ENCODE measurements around the gene RIPK3.
"Not testable (repeated sequence)": the region's sequence is repeated elsewhere in the genome, so short reads cannot be mapped to it uniquely, and the experiment has no call there.

RIPK3 gene

DNA sequence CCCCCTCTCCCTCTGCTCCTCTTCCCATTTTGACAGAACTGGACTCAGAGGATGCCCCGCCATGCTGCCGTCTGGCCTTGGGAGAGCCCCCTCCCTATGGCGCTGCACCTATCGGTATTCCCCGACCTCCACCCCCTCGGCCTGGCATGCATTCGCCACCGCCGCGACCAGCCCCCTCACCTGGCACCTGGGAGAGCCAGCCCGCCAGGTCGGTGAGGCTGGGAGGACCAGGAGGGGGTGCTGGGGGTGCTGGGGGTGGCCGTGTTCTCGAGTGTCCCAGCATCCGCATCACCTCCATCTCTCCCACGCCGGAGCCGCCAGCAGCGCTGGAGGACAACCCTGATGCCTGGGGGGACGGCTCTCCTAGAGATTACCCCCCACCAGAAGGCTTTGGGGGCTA, 29.7 kb upstream of the RIPK3 start:
- no peak for DNase-seq

DNA sequence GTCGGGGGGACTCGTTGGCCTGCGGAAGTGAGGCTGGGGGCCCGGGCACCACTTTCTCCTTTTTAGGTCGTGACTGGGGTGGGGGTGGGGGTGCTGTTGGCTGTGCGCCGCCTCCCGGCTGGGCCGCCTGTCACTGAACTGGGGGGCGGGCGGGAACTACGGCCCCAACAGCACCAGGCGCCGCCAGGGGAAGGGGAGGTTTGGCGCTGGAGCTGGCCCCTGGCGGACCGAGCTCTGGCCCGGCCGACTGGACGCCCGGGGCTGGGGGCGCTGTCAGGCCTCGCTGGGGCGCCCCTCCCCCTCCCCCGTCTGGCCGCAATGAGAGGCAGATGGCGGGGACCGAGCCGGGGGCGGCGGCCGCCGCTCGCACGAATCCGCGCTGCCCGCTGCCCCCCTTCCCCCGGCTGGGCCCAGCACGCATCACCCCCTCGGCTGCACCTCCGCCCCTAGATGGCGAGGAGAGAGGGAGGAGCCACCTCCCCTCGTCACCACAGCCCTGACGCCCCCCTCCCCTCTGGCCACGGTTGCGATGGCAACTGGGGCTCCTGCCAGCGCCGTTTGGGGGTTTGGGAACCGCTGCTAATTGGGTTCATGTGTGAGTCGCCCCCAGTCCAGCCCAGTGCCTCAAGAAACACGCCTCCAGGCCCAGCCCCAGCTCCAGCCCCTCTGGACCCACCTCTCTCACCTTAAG, 28.9 kb upstream of the RIPK3 start:
- DNase-seq: peak; percentile 89

DNA sequence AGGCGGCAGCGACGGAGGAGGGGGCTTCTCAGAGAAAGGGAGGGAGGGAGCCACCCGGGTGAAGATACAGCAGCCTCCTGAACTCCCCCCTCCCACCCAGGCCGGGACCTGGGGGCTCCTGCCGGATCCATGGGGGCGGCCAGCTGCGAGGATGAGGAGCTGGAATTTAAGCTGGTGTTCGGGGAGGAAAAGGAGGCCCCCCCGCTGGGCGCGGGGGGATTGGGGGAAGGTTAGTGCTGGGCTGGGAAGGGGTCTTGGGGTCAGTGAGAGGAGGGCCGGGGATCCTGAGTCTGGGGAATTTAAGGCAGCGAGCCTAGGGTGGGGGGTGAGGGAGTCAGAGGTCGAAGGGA, 28.4 kb upstream of the RIPK3 start:
- DNase-seq: no peak

DNA sequence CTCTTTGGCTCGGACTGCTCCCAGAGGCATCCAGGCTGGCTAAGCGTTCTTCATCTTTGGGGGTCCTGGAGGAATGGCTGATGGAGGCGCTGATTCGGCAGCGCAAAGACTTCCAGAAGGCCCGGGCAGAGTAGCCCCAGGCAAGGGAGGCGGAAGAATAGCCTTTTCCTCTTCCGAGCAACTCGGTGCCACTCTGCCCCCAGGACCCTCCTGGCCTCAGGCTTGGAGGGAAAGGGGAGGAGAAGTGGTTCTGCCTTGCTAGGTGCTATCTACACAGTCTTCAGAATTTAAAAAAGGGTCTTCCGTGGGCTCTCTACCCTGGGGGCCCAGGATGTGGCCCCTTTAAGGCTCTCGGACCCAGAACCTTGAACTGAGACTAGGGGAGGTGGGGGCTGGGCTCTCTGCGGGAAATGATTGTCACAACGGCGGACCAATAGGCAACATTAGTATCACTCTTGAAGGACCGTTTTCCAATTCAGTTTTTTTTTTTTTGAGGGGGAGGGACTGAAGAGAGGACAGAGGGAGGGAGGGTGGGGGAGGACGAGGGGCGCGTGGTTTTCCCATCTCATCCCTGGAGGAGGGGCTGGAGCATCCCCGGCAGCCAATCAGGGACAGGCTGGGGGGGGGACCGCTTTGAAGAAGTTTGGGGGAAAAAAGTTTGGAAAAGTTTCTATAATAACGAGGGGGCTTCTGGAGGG, 27.9 kb upstream of the RIPK3 start, which contains the start of gene NFATC4:
TSS of gene NFATC4 (plus strand) at position 671 of the 698 bp plus-strand sequence. CDS start 157 bp downstream, outside the sequence.
- peak; percentile 96 for DNase-seq

DNA sequence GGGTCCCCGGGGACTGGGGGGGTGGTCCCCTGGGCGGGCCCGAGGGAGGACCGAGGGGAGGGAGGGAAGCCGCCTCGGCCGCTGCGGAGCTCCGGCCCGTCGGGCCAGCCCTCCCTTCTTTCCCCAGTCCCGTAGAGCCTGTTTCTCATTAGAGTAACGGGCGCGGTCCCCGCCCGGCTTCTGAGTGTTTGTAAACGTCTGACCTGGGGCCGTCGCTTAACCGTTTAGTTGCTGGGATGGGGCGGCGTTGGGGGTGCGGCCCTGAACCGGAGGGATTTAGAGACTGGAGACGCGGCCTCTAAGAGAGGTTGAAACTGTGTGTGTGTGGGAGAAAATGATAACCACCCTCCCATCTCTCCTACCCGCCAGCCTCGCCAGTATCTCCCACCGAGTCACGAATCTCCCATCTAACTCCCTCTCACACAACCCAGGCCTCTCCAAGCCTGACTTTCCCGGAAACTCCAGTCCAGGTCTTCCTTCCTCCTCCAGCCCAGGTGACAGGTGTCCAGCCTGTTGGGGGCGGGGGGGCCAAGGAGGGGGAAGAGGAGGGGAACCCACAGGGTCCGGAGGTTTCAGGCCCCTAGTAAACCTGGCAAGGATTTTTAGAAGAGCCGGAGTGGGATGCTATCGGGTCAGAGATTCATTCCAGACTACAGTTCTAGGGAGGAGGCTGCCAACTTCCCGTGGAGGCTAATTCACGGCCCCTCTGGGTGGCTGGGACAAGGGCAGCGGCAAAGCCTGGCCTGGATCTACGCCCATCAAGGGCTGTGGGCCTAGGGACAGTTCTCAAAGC, 27.1 kb upstream of the RIPK3 start:
- DNase-seq: peak; percentile 99

DNA sequence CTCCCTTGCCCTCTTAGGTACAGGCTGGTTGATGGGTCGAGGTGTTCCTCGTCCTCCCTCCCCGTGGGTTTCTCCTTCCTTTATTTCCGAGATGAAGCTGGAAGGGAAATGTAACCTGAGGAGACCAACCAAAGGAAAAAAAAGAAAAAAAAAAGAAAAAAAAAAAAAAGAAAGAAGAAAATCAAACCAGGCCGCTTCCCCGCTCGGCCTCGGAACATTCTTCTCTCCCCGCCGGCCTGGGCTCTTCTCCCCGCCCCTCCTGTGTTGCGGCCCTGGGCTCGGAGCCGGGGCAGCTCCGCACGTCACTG, 26.6 kb upstream of the RIPK3 start:
- no peak for DNase-seq

DNA sequence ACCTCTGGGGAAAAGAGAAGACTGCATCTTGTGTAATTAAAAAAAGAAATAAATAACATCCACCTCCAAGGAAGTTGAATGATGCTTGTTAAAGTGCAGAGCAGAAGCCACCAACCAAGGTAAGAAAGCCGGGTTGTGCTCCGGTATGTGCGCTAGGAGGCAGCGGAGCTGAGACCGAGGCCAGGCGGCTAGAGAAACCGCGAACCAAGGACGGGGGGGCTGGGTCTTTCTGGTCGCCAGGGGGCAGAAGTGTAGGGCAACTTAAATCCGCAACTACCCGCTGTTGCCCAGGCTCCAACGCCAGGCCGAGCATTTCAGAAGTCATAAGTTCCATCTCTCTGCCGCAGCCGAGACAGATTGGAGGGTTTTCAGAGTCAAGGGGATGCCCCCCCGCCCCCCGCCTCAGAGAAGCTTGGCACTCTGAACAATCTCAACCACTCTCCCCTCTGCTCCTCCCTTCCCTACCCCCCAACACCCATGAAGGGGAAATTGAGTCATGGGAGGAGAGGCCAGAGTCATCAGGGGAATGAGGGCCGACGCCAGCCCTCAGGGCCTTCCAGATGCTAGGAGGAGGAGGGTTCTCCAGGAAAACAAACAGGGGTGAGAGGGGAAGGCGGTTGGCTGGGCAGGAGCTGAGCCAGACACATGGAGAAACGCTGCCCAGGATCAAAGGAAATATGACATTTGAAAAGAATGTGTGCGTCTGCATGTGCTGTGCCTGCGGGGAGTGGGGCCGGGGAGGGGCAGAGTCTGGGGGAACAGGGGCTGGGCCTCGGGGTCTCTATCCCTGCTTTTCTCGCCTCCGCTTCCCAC, 26.0 kb upstream of the RIPK3 start:
- peak; percentile 94 for DNase-seq

DNA sequence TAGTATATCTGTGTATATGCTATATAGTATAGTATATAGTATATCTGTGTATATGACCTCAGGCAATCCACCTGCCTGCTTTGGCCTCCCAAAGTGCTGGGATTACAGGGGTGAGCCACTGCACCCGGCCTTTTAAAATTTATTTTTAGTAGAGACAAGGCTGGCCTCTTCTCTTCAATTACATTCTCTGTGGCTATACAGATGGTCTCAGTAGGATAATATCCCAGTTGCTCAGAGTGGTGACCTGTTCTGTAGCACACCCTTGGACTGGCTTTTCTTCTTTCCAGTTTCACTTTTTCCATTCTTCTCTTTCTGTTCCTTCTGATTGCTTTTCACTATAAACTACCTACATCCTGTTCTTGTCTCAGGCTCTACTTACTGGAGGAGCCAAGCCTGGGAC, 25.1 kb upstream of the RIPK3 start:
- no peak for DNase-seq

DNA sequence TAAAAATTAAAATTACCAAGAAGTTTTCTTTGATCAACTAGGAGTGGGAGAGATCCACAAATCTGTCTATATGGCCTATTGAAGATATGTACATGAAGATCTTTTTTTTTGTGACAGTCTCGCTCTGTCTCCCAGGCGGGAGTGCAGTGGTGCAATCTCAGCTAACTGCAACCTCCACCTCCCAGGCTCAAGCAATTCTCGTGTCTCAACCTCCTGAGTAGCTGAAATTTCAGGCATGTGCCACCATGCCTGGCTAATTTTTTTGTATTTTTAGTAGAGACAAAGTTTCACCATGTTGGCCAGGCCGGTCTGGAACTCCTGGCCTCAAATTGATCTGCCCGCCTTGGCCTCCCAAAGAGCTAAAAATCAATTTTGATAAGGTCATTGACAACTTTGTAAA, 23.6 kb upstream of the RIPK3 start:
- no peak for DNase-seq

DNA sequence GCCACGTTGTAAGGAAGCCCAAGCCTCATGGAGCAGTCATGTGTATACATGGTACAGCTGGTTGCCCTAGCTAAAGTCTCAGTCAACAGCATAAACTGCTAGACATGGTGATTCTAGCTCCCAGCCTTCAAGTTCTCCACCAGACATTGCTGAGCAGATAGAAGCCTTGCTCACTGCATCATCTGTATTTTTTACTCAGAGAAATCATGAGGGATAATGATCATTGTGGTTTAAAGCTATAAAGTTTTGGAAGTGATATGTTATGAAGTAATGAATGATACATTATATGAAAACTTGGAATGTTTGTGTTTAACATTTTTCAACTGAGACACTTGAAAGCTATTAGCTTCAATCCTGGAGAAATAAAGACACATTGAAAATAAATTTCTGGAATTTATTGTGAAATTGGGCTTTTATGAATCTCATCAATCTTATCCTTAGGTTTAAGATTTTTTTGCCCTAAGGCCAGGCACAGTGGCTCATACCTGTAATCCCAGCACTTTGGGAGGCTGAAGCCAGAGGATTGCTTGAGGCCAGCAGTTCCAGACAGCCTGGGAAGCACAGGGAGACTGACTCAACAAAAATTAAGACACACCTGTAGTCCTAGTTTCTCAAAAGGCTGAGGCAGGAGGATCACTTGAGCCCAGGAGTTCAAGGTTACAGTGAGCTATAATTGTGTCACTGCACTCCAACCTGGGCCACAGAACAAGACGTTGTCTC, 22.6 kb upstream of the RIPK3 start:
- DNase-seq: no peak

DNA sequence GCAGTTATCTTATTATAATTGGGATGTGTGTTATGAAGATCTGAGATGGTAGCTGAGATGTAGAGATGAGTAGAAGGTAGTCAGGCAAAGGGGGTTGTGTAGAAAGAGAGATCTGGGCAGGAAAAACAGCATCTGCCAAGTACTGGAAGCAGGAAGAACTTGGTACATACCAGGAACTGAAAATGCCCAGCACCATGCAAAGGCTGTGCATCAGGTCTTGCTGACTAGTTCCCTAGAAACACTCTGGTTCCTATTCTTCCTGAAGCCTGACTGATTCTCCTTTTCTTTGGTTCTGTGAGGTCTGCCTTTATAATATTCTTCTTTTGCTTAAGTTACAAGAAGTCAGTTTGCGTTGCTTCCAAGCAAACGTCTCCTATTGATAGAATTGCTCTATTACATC, 21.5 kb upstream of the RIPK3 start:
- no peak for DNase-seq

DNA sequence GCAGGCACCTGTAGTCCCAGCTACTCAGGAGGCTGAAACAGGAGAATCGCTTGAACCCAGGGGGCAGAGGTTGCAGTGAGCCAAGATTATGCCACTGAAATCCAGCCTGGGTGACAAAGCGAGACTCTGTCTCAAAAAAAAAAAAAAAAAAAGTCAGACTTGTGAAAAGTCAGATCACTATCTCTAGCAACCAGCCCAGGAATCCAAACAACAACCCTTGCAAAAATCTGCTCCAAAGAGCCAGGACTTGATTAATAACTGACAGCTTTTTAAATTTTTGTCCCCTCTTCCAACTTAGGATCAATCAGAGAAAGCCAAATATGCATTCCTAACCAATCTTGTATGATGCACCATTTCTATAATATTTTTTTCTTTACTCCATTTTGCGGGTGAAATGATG, 20.5 kb upstream of the RIPK3 start:
- no peak for DNase-seq

DNA sequence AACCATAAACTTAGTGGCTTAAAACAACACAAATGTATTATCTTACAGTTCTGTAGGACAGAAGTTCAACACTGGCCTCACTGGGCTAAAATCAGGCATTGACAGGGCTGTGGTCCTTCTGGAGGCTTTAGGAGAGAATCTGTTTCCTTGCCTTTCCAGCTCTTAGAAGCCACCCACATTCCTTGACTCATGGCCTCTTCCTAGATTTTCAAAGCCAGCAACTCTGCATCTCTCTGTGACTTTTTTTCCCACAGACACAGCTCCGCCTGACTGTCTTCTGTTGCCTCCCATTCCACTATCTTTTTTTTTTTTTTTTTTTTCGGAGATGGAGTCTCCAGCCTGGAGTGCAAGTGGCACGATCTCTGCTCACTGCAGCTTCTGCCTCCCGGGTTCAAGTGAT, 16.4 kb upstream of the RIPK3 start:
- DNase-seq: no peak

DNA sequence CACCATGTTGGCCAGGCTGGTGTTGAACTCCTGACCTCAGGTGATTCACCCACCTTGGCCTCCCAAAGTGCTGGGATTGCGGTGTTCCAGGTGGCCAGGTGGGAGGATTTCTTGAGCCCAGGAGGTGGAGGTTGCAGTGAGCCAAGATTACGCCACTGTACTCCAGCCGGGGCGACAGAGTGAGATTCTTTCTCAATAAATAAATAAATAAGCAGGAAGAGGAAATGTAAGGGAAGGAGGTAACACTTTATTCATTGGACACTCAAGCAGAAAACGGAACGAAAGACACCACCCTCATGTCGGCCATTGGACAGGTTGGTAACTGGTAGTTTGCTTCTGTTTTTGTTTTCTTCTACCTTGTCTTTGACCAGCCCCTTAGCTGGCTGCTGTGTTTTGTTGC, 15.2 kb upstream of the RIPK3 start:
- no peak for DNase-seq

DNA sequence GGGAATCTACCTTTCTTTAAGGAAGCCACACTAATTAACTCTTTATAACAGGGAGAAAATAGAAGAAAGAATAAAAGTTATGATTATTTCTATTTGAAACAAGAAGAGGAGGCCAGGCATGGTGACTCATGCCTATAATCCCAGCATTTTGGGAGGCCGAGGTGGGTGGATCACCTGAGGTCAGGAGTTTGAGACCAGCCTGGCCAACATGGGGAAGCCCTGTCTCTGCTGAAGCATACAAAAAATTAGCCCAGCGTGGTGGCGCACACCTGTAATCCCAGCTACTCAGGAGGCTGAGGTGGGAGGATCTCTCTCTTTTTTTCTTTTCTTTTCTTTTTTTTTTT, 14.7 kb upstream of the RIPK3 start:
- not testable (repeated sequence) for DNase-seq

DNA sequence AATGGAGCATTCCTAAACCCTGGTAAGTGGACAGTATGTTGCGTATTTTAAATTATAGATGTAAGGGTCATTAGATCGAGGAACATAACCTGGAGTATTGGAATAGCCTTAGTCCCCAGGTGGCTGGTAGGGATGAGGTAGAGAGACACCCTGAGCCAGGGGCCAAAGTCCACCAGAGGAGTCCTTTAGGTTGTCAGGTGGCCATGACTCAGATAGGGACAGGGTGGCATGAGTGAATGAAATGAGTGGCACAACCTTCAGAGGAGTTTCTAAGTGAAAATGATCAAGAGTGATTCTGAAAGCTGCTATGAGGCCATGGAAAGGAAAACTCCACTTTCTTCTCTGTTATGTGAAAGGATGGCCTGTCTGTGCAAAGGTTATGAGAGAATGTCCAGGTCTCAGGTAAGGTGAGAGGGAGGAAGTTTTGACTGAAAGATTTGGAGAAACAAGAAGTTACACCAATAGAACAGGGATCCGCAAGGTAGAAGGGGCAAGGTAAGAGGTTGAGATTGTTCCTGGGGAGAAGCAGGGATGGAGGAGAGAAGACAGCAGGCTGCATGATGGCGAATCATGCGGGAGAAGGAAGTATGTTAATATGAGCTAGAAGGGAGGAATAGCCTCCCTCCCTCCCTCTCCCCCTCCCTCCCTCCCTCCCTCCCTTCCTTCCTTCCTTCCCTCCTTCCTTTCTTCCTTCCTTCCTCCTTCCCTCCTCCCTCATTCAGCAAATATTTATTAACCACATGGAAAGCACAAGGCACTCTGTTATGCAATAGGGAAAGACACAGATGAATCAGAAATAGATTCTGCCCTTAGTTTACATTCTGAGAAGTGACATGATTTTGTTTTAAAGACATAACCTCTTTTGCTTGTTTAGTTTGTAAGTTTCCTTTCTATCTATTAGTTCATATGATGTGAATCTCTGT, 14.0 kb upstream of the RIPK3 start:
- no peak for DNase-seq

DNA sequence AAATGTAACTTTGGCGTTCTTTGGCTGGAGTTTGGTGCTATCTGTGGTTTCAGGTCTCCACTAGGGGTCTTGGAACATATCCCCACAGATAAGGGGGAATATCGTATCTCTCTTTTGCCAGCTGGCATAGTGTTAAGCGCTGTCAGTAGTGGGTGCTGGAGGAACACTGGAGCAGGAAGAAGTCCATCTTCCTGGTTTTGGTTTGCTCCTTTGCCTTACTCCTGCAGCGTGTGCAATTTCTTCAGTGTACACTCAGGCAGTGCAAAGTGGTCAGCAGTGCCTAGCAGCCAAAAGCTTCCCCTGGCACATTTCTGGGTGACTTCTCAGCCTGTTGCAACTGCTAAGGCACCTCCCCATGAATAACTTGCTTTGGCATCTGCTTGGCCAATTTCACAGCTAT, 11.7 kb upstream of the RIPK3 start:
- peak; percentile 29 for DNase-seq

DNA sequence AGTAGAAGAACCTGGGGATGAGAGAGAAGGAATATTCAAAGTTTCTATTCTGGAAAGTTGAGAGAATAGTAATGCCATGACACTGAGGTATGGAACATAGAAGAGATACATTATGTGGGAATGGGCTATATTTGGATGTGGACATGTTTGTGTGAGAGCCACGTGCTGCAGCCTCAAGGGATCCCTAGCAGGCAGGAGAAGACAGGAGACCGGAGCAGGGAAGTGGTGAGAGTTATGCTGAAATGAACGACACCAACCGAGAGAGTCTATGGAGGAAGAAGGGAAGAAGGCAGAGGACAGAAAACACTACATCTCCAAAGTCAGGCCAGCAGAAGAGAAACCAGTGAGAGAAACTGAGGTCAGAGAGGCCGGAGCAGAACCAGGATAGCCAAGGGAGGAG, 10.0 kb upstream of the RIPK3 start:
- no peak for DNase-seq

DNA sequence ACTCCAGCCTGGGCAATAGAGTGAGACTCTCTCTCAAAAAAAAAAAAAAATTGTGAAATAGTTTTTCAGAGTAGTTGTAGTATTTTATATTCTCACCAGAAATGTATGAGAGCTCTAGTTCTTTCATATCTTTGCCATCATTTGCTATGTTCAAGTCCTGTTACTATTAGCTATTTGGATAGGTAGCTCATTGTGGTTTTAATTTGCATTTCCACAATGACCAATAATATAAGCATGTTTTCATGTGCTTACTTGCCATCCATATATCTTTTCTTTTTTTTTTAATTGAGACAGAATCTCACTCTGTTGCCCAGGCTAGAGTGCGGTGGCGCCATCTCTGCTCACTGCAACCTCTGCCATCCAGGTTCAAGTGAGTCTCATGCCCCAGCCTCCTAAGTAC, 8.4 kb upstream of the RIPK3 start:
- no peak for DNase-seq

DNA sequence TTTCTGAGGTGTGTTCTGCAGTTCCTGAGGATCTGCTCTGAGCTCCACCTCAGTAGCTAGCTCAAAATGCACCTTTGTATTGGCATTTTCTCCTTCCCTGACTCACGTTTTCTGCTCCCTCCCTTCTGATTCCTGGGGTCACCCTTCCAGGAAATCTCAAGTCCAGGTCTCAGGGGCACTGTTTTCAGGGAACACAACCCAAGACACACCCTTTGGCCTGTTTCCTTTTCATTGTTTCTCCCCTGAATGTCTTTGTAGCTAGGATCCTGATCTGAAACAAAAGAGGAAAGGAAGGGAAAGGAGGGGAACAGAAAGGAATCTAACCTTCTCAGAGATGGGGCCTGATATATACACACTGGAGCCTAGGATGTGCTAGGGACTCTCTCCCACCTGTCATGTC, 7.3 kb upstream of the RIPK3 start:
- no peak for DNase-seq

DNA sequence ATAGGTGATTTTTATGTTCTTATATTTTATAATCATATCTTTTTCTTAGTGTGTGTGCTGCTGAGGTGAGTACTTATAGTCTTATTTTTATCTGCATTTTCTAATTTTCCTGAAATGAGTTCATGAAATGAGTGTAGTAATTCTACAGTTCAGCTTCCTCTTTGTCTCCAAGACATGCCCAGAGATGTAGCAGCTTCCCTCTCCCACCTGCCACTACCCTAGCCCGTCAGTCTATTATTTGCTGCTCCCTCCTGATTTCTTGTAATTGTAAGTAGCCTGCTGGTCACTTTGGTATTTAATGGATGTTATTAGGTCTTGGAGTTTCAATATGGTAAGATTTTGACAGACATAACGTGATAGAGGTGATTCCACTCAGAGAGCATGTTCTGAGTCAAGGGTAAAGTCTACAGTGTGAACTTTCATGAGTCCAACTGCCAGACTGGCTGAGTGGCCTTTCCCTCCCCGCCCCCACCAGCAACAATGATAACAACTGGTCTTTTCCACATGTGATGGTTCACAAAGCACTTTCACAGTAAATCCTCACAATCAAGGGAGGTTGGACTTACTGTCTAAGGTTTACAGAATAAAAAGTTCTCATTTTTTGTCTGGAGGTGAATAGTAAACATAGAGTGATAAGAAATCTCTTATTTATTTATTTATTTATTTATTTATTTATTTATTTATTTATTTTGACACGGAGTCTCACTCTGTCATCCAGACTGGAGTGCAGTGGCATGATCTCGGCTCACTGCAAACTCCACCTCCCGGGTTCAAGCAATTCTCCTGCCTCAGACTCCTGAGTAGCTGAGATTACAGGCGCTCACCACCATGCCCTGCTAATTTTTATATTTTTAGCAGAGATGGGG, 4.2 kb upstream of the RIPK3 start:
- no peak for DNase-seq

Measured in NCI-H2171 treated with DMSO at 0.1 percent for 48 hours (cell line).